Progenitor cell of endocrine pancreas (in vitro differentiated cells): Measurements from ENCODE around the gene MOSPD3. TPM values are rescaled to one million over a fixed set of nuclear protein-coding genes. Genes with fewer than 3 reads are reported as not detected.

Experiments
- DNase-seq: peaks from one replicate; pipeline ENCODE4 v3.0.0; 2021; ENCODE audit warnings: low spot score; ENCODE audit not compliant: unreplicated experiment
- H3K27ac Mint-ChIP-seq: 2 replicates; pipeline ENCODE4 v1.8.0; 2021; ENCODE audit warnings: mild to moderate bottlenecking, moderate library complexity, mixed read lengths
- H3K27me3 Mint-ChIP-seq: 2 replicates; pipeline ENCODE4 v1.8.0; 2021; ENCODE audit warnings: mixed read lengths
- H3K36me3 Mint-ChIP-seq: 2 replicates; pipeline ENCODE4 v1.8.0; 2022; ENCODE audit warnings: mixed read lengths; ENCODE audit not compliant: insufficient read depth
- H3K4me1 Mint-ChIP-seq: 2 replicates; pipeline ENCODE4 v1.8.0; 2021; ENCODE audit warnings: low read depth, mixed read lengths
- H3K4me3 Mint-ChIP-seq: 2 replicates; pipeline ENCODE4 v1.8.0; 2021; ENCODE audit warnings: low read depth, mild to moderate bottlenecking, moderate library complexity, mixed read lengths
- H3K9me3 Mint-ChIP-seq: 2 replicates; pipeline ENCODE4 v1.8.0; 2021; ENCODE audit warnings: low read depth, mixed read lengths
- CTCF ChIP-seq: fragments of 200-600 bp; sonication (generic); IDR thresholded peaks from one replicate; pipeline ENCODE4 v1.5.0; 2021; ENCODE audit warnings: antibody characterized with exemption, mild to moderate bottlenecking; ENCODE audit not compliant: unreplicated experiment
- total RNA-seq: library from RNA; stranded (reverse); gene quantifications from 2 replicates; pipeline ENCODE4 v1.2.1, GENCODE V29; 2021

The MOSPD3 gene
- total RNA-seq, 1 donor from 2014 or later, result 27.9 TPM

GRCh38 chr7:100568896-100569844, 43.2 kb upstream of the MOSPD3 start:
- Mint-ChIP-seq H3K27ac (no peak overlapping the region), H3K9me3 (no peaks in the 10 kb centered on the region), H3K36me3 (peaks cover 1% of the 10 kb centered on the region), H3K4me3 (peak overlapping the region; percentile 53), H3K27me3 (no peaks in the 10 kb centered on the region), H3K4me1 (peaks cover 19% of the 10 kb centered on the region)
- TF ChIP-seq CTCF, result peak; percentile 54
- peak; percentile 52 for DNase-seq

- H3K9me3 Mint-ChIP-seq, result no peaks in the 10 kb centered on the region
- no peaks in the 10 kb centered on the region for H3K27me3 Mint-ChIP-seq
- peaks cover 19% of the 10 kb centered on the region for H3K4me1 Mint-ChIP-seq
- H3K36me3 Mint-ChIP-seq, result peaks cover 3% of the 10 kb centered on the region
- no peak for TF ChIP-seq CTCF
- no peak for DNase-seq
- H3K4me3 Mint-ChIP-seq, result no peak overlapping the region
- H3K27ac Mint-ChIP-seq, result peak overlapping the region; percentile 91
Observed at GRCh38 chr7:100570954-100571828, 41.1 kb upstream of the MOSPD3 start.

- Mint-ChIP-seq H3K4me1 (peaks cover 17% of the 10 kb centered on the region), H3K4me3 (peak overlapping the region; percentile 37), H3K27ac (peak overlapping the region; percentile 91), H3K27me3 (no peaks in the 10 kb centered on the region), H3K9me3 (no peaks in the 10 kb centered on the region), H3K36me3 (peaks cover 5% of the 10 kb centered on the region)
- TF ChIP-seq CTCF, result no peak
- no peak for DNase-seq
Observed at GRCh38 chr7:100571829-100572116, 40.6 kb upstream of the MOSPD3 start.

GRCh38 chr7:100572281-100572948, 39.9 kb upstream of the MOSPD3 start:
- DNase-seq, result no peak
- Mint-ChIP-seq H3K4me1 (peaks cover 17% of the 10 kb centered on the region), H3K27ac (peak overlapping the region; percentile 91), H3K36me3 (peaks cover 5% of the 10 kb centered on the region), H3K9me3 (no peaks in the 10 kb centered on the region), H3K27me3 (no peaks in the 10 kb centered on the region), H3K4me3 (no peak overlapping the region)
- no peak for TF ChIP-seq CTCF
